Esophagus muscularis mucosa (tissue), 4 donors: ENCODE data around the gene CDS2. TPM values are rescaled to one million over a fixed set of nuclear protein-coding genes. Genes with fewer than 3 reads are reported as not detected.

ENCODE experiments used
- DNase-seq: peaks from one replicate; pipeline ENCODE4 v3.0.0-alpha.2; 2017; ENCODE audit errors: extremely low spot score
- H3K27ac ChIP-seq, 4 donors: fragments of 200-600 bp; sonication (generic); replicated peaks in 1 of 4; 1 replicate in 3 of 4; 2 replicates in 1 of 4; pipeline ENCODE4 v1.5.1; 2016 to 2019; ENCODE audit warnings: mild to moderate bottlenecking in 1 of 4
- H3K27me3 ChIP-seq, 4 donors: fragments of 200-600 bp; sonication (generic); one replicate each; pipeline versions ENCODE4 v1.5.1 to v1.6.0; 2016 to 2019
- H3K36me3 ChIP-seq, 4 donors: fragments of 200-600 bp; sonication (generic); one replicate each; pipeline ENCODE4 v1.5.1; 2016 to 2019
- H3K4me1 ChIP-seq, 4 donors: fragments of 200-600 bp; sonication (generic); one replicate each; pipeline ENCODE4 v1.5.1; 2016 to 2019
- H3K4me3 ChIP-seq, 4 donors: fragments of 200-600 bp; sonication (generic); 1 replicate in 2 of 4; 2 replicates in 2 of 4; pipeline ENCODE4 v1.5.1; 2016 to 2019; ENCODE audit warnings: mild to moderate bottlenecking in 4 of 4, moderate library complexity in 1 of 4
- H3K9me3 ChIP-seq, 4 donors: fragments of 200-600 bp; sonication (generic); 1 replicate in 3 of 4; 2 replicates in 1 of 4; pipeline ENCODE4 v1.5.1; 2016 to 2019
- CTCF ChIP-seq, 3 experiments: fragments of 200-600 bp in 2 of 3; fragments of 450-650 bp in 1 of 3; sonication (generic) in 2 of 3; IDR thresholded peaks; one replicate each; pipeline ENCODE4 v1.5.1; 2017 to 2019; ENCODE audit warnings: antibody characterized with exemption in 3 of 3, mild to moderate bottlenecking in 2 of 3, moderate library complexity in 1 of 3
- EP300 ChIP-seq: sonication (generic); formaldehyde crosslinking; IDR thresholded peaks from one replicate; pipeline ENCODE4 v1.6.1; 2017; ENCODE audit warnings: antibody characterized with exemption
- POLR2A ChIP-seq: fragments of 450-650 bp; IDR thresholded peaks from one replicate; pipeline ENCODE4 v1.6.1; 2017; ENCODE audit warnings: antibody characterized with exemption, moderate library complexity, mild to moderate bottlenecking, low read depth
- POLR2AphosphoS5 ChIP-seq, 2 donors: sonication (generic); formaldehyde crosslinking; IDR thresholded peaks; one replicate each; pipeline ENCODE4 v1.6.1; 2017; ENCODE audit warnings: antibody characterized with exemption in 2 of 2
- WGBS: methylation state at CpG from one replicate; pipeline ENCODE4 v1.1.5; 2018; 5-methylcytosine and 5-hydroxymethylcytosine counted together
- intact Hi-C: fragments of 100-400 bp; cut with DNase I; formaldehyde crosslinking; loops from one replicate; pipeline ENCODE4 v1.15.1; 2023
- total RNA-seq, 4 donors: library from RNA; depleted of rRNA; stranded (reverse); fragments of >200 nt; gene quantifications; one replicate each; pipeline versions ENCODE4 v1.1.0 to v1.2.1, GENCODE V29; 2016

The CDS2 gene
- total RNA-seq, 4 donors from 2014 or later: 54.8 to 83.1 (median 69.7) TPM

- no peak for TF ChIP-seq EP300
- no peak for TF ChIP-seq CTCF (IDR thresholded peaks at IDR 0.05)
- no peak for TF ChIP-seq POLR2A
- TF ChIP-seq POLR2AphosphoS5 (IDR thresholded peaks at IDR 0.05): no peak
- peaks cover 48 to 99% (median 76%) of the 10 kb centered on the region in 4 donors for H3K36me3 ChIP-seq
- WGBS: 93% methylated on average over 1 of the region's 1 CpG
- H3K4me3 ChIP-seq: no peak overlapping the region
- no peaks in the 10 kb centered on the region for H3K27me3 ChIP-seq
- H3K4me1 ChIP-seq: peaks cover 5 to 33% (median 10%) of the 10 kb centered on the region in 4 donors
- H3K9me3 ChIP-seq: no peaks in the 10 kb centered on the region
- no peak for DNase-seq
- intact Hi-C loops: loop anchor here (5.0 kb wide), 1 partner anchor 37 kb away; no protein-coding TSS in a partner anchor
- no peak overlapping the region for H3K27ac ChIP-seq
Observed at GRCh38 chr20:5184684-5185083, 57.9 kb downstream of the CDS2 start.

- Histone ChIP-seq H3K9me3 (no peaks in the 10 kb centered on the region), H3K4me1 (peaks cover 5 to 21% (median 11%) of the 10 kb centered on the region in 4 donors), H3K36me3 (peaks cover 63 to 96% (median 89%) of the 10 kb centered on the region in 4 donors), H3K27me3 (no peaks in the 10 kb centered on the region), H3K4me3 (no peak overlapping the region), H3K27ac (no peak overlapping the region)
- WGBS: 90% methylated on average over 3 of the region's 3 CpGs
- no peak for DNase-seq
- TF ChIP-seq CTCF (IDR thresholded peaks at IDR 0.05) (no peak), POLR2AphosphoS5 (IDR thresholded peaks at IDR 0.05) (no peak), POLR2A (no peak), EP300 (no peak)
- intact Hi-C loops: loop anchor here (5.0 kb wide), 1 partner anchor 40 kb away; no protein-coding TSS in a partner anchor
Observed at GRCh38 chr20:5187122-5187521, 60.3 kb downstream of the CDS2 start.

GRCh38 chr20:5188736-5189135 is 61.9 kb downstream of the CDS2 start:
- 81% methylated on average over 7 of the region's 7 CpGs for WGBS
- TF ChIP-seq CTCF (IDR thresholded peaks at IDR 0.05): no peak
- TF ChIP-seq POLR2AphosphoS5 (IDR thresholded peaks at IDR 0.05): no peak
- no peak for TF ChIP-seq POLR2A
- no peak for TF ChIP-seq EP300
- Histone ChIP-seq H3K4me1 (peaks cover 6 to 11% (median 10%) of the 10 kb centered on the region in 4 donors), H3K9me3 (no peaks in the 10 kb centered on the region), H3K27me3 (no peaks in the 10 kb centered on the region), H3K27ac (no peak overlapping the region), H3K36me3 (peaks cover 58 to 93% (median 84%) of the 10 kb centered on the region in 4 donors), H3K4me3 (no peak overlapping the region)
- intact Hi-C loops: loop anchor here (5.0 kb wide), 1 partner anchor 41 kb away; no protein-coding TSS in a partner anchor
- no peak for DNase-seq

GRCh38 chr20:5189917-5190316 is 63.1 kb downstream of the CDS2 start:
- TF ChIP-seq CTCF (IDR thresholded peaks at IDR 0.05): no peak
- Histone ChIP-seq H3K27me3 (no peaks in the 10 kb centered on the region), H3K27ac (no peak overlapping the region), H3K36me3 (peaks cover 58 to 93% (median 86%) of the 10 kb centered on the region in 4 donors), H3K4me1 (peaks cover 6 to 11% (median 10%) of the 10 kb centered on the region in 4 donors), H3K4me3 (no peak overlapping the region), H3K9me3 (no peaks in the 10 kb centered on the region)
- WGBS: 88% methylated on average over 6 of the region's 6 CpGs
- no peak for DNase-seq
- intact Hi-C loops: loop anchor here (5.0 kb wide), 1 partner anchor 43 kb away; no protein-coding TSS in a partner anchor

- Histone ChIP-seq H3K36me3 (peaks cover 57 to 94% (median 86%) of the 10 kb centered on the region in 4 donors), H3K4me3 (no peak overlapping the region), H3K9me3 (no peaks in the 10 kb centered on the region), H3K27me3 (no peaks in the 10 kb centered on the region), H3K4me1 (peaks cover 6 to 11% (median 10%) of the 10 kb centered on the region in 4 donors), H3K27ac (no peak overlapping the region)
- WGBS: 90% methylated on average over 3 of the region's 3 CpGs
- no peak for TF ChIP-seq CTCF (IDR thresholded peaks at IDR 0.05)
- no peak for TF ChIP-seq EP300
- TF ChIP-seq POLR2AphosphoS5 (IDR thresholded peaks at IDR 0.05): no peak
- no peak for TF ChIP-seq POLR2A
- intact Hi-C loops: no loop called here
- no peak for DNase-seq
Observed at GRCh38 chr20:5190444-5190843, 63.6 kb downstream of the CDS2 start.
